Astrocyte of the spinal cord (primary cell): ENCODE results near the gene VPS8.

Experiments
- DNase-seq: peaks from one replicate; pipeline ENCODE4 v3.0.0; 2011; ENCODE audit warnings: low read depth, low spot score
- H3K4me3 ChIP-seq: 2 replicates; pipeline ENCODE4 v1.5.1; 2011; ENCODE audit warnings: low read depth, mild to moderate bottlenecking, low read length, moderate library complexity
- CTCF ChIP-seq: IDR thresholded peaks from 2 replicates; pipeline ENCODE4 v1.5.1; 2012; ENCODE audit warnings: low read depth, mild to moderate bottlenecking, low read length, inconsistent platforms
- in situ Hi-C: cut with HindIII; loops from 2 replicates; pipeline ENCODE4 v1.10.0; 2017; ENCODE audit warnings: low sequenced_read_pairs

VPS8 gene

DNA sequence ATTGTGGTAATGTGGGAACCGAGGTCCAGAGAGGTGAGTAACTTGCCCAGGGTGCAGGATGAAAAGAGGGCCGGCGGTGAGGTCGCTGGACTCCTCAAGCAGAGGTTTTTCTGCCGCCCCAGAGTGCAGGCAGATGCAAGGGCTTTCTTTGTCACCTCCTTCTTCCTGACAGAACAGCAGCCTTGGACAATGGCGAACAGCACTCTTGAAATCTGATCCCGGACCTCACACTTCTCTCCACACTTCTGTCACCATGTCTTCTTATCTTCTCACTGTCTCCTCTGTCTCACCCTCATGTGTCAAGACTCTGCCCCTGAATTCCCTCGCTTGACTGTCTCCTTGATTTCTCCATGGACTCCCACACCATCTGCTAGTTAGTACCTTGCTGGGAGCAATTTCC lies 15.4 kb upstream of the VPS8 start:
- TF ChIP-seq CTCF: no peak
- no peak overlapping the region for H3K4me3 ChIP-seq
- no peak for DNase-seq
- in situ Hi-C loops: no loop called here

GRCh38 chr3:184796954-184797353 lies 15.0 kb upstream of the VPS8 start:
- TF ChIP-seq CTCF: no peak
- DNase-seq: no peak
- in situ Hi-C loops: no loop called here
- H3K4me3 ChIP-seq: no peak overlapping the region

DNA sequence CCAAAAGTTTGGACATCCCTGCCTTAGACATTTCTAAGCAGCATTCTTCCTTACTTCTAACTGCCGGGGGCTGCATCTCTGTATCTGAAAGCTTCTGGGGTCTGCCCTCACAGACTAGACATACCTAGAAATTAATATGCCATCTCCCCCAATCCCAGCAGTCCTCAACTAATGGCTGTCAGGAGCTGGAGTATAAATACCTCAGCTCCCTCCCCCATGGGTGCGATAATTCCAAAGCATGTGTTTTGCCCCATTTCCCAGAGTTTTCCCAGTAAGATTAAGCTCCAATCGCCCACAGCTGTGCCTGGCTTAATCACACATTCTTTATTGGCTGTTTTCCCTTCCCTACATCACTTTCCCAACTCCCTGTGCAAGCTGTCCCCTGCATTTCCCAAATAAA lies 13.8 kb upstream of the VPS8 start:
- in situ Hi-C loops: no loop called here
- H3K4me3 ChIP-seq: no peak overlapping the region
- no peak for TF ChIP-seq CTCF

DNA sequence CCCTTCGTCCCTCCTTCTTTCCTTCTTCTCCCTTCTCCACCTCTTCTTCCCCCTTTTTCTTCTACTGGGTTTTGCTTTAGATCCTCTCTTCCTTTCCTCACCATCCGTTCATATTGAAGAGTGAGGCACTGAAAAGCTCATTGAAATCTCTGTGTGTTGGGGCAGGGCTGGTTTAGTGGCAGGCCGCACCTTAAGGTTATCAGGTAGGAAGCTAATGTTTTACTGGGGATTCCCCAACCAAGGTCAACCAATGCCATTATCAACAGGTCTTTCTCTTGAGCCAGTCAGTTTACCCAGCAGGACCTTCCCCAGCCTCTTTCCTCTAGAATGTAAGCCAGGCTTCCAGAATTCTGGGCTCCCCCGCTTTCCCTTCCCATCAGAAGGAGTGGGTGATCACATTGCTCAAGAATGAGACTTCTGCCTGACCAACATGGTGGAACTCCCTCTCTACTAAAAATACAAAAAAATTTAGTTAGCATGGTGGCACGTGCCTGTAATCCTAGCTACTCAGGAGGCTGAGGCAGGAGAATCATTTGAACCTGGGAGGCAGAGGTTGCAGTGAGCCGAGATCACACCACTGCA lies 11.5 kb upstream of the VPS8 start:
- no peak for DNase-seq
- no peak for TF ChIP-seq CTCF
- in situ Hi-C loops: no loop called here
- no peak overlapping the region for H3K4me3 ChIP-seq

More for the DNA sequence above, 13.8 kb upstream of the VPS8 start:
- no peak for DNase-seq

DNA sequence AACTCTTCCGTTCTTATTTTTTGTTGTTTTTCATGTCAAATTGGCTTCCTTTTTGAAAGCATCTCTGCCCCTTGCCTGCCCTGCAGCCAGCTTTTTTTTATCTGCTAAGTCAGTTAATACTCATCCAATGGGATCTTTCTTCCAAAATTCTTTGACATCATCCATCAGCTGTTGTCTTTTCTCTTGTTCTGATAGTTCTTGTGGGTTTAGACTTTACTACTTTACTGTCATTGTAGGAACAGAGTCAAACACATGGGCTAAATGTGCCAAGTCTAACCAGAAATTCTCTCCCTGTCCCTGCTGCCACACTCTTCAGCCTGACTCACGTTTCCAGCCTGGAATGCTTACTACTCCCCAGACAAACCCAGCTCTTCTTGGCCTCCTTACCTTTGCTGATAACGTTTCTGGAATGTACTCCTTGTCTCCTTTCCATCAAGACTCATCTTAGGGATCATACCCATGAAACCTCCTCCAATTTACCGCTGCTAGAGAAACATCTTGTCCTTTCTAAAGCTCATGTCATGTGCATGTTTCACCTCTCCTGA lies 10.7 kb upstream of the VPS8 start:
- H3K4me3 ChIP-seq: no peak overlapping the region
- no peak for DNase-seq
- in situ Hi-C loops: no loop called here
- no peak for TF ChIP-seq CTCF

GRCh38 chr3:184802150-184802549 lies 9.8 kb upstream of the VPS8 start:
- in situ Hi-C loops: no loop called here
- DNase-seq: no peak
- no peak overlapping the region for H3K4me3 ChIP-seq
- no peak for TF ChIP-seq CTCF
